GM10248 (cell line): Measurements from ENCODE around the gene SLC1A3.
"Not testable (repeated sequence)": the region's sequence is repeated elsewhere in the genome, so short reads cannot be mapped to it uniquely, and the experiment has no call there.

ENCODE experiments used
- CTCF ChIA-PET: fragments of 300-600 bp; sonication (Branson Sonifier 250); formaldehyde crosslinking; extraction: SDS; loops from one replicate; lab custom pipeline; 2021; ENCODE audit warnings: antibody characterized with exemption; lab: Yijun Ruan, JAX
- POLR2A ChIA-PET: fragments of 350-650 bp; sonication (Branson Sonifier 250); formaldehyde crosslinking; extraction: SDS; loops from one replicate; lab custom pipeline; 2020; ENCODE audit warnings: antibody characterized with exemption; lab: Yijun Ruan, JAX
- DNase-seq: peaks from one replicate; pipeline ENCODE4 v3.0.0; 2012; ENCODE audit errors: extremely low spot score
- TF ChIP-seq, protein P1 (sequence below): IDR thresholded peaks from 2 replicates; pipeline ENCODE4 v1.5.1; 2012; ENCODE audit warnings: mild to moderate bottlenecking, low read depth; ENCODE audit errors: extremely low read depth, missing control alignments, control extremely low read depth

The SLC1A3 gene

DNA sequence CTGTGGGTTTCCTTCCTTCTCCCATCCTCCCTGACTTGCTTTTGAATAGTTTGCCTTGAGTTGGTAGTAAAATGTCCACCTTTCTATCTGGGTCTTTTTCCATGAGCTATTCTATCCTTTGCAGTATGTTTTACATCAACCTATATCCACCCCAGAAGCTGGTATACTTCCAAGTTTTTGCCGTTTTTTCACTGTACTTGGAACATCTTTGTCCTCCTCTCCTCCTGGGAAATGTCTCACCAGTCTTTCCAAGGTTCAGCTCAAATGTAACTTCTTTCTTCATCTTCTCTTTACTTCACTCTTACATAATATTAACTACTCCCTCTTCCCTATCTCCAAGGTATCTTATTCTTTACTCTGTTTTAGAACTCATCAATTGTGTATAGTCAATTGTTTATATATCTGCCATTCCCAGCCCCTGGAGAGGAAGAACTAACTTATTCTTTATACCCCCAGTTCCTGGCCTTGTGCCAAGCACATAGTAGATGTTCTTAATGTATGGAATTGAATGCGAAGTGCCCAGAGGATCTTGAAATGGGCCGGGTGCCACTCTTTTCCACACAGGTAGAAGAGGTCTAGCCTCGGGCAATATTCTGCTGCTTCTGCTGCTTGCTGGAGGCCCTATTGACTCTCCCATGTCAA, 34.9 kb upstream of the SLC1A3 start:
- TF ChIP-seq, protein P1, sequence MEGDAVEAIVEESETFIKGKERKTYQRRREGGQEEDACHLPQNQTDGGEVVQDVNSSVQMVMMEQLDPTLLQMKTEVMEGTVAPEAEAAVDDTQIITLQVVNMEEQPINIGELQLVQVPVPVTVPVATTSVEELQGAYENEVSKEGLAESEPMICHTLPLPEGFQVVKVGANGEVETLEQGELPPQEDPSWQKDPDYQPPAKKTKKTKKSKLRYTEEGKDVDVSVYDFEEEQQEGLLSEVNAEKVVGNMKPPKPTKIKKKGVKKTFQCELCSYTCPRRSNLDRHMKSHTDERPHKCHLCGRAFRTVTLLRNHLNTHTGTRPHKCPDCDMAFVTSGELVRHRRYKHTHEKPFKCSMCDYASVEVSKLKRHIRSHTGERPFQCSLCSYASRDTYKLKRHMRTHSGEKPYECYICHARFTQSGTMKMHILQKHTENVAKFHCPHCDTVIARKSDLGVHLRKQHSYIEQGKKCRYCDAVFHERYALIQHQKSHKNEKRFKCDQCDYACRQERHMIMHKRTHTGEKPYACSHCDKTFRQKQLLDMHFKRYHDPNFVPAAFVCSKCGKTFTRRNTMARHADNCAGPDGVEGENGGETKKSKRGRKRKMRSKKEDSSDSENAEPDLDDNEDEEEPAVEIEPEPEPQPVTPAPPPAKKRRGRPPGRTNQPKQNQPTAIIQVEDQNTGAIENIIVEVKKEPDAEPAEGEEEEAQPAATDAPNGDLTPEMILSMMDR: no peak
- DNase-seq: no peak
- ChIA-PET CTCF (interaction anchor here (0.8 to 1.5 kb wide), 2 partner anchors 13 to 66 kb away, joined by 3 to 4 read pairs; no protein-coding TSS in a partner anchor), POLR2A (no interaction called here)

DNA sequence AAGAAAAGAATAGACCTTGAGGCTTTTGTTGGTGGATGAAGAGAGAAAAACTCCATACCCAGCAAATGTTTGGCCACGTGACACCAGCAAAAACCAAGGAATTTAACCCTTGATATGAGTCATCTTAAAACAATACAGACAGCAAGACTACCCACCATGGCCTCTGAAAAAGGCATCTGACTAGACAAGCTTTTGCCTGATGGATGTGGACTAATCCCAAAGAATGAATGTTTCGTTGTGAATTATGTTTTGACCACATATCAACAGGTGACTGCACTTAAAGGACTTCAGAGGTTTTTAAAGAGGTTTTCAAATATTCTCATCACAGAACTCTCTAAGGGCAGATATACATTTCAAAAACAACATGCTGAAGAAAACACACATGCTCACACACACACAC, 33.0 kb upstream of the SLC1A3 start:
- DNase-seq: no peak
- ChIA-PET POLR2A (no interaction called here), CTCF (no interaction called here)
- TF ChIP-seq, protein P1: no peak

DNA sequence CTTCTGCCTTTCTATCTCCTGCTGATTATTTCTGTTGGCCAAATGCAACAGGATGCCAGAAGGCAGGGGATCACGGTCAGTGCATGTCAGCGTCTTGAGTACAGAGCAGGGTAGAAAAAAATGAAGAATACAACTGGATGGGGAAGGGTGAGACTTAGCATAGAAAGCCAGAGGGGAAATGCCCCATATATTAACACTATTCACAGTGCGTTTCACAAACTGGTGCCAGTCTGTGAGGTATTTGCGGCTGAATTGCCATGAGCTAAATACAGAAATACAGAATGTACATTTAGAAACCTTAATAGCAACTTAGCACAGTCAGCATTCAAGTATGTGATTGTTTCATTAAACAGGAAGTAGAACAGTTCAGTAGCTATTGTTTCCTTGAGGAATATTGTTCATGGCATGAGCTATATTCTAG, 31.0 kb upstream of the SLC1A3 start:
- CTCF ChIA-PET: interaction anchor here (1.0 to 1.6 kb wide), 3 partner anchors 10 to 57 kb away, joined by 3 read pairs; no protein-coding TSS in a partner anchor
- no peak for DNase-seq
- POLR2A ChIA-PET: no interaction called here
- TF ChIP-seq, protein P1: no peak

DNA sequence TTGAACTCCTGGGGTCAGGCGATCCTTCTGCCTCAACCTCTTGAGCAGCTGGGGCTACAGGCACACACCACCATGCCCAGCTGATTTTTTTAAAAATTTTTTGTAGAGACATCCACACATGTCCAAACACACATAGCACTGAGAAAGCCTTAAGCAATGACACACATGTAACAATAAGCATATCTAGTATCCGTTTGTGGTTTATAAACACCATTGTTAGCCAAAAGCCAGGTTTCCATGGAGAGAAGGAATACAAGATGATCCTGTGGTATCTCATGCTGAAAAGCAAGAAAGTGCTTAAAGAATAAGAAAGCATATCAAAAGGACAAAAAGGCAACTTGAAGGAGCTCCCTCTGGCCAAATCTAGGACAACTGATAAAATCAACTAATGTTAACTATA, 29.7 kb upstream of the SLC1A3 start:
- TF ChIP-seq, protein P1: no peak
- no peak for DNase-seq
- ChIA-PET POLR2A (no interaction called here), CTCF (interaction anchor here (0.9 kb wide), 1 partner anchor 22 kb away, joined by 4 read pairs; no protein-coding TSS in a partner anchor)

DNA sequence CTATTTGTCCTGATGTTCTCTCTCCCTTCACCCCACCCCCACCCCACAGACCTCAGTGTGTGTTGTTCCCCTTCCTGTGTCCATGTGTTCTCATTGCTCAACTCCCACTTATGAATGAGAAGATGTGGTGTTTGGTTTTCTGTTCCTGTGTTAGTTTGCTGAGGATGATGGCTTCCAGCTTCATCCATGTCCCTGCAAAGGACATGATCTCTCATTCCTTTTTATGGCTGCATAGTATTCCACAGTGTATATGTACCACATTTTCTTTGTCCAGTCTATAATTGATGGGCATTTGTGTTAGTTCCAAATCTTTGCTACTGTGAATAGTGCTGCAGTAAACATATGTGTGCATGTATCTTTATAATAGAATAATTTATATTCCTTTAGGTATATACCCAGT, 26.5 kb upstream of the SLC1A3 start:
- CTCF ChIA-PET, DNase-seq, POLR2A ChIA-PET: not testable (repeated sequence)

DNA sequence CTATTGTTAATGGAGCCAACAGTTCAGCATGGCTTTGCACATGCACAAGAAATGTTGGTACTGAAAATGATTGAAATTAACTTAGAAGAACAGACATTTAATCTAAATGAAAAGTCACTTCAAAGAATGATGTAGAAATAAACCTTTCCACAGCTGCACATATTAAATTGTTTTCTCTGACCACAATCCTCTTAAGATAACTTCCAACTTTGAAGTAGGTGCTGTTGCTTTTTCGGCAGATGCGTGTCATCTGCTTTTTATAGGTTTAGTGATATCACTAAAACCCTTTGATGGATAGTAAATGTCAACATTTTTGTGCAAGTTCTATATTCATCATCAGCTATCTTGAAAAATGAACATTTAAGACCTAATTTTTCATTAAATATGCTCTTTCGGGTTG, 25.3 kb upstream of the SLC1A3 start:
- no peak for DNase-seq
- TF ChIP-seq, protein P1: no peak
- CTCF ChIA-PET: interaction anchor here (0.8 kb wide), 1 partner anchor 110 kb away, joined by 3 read pairs; no protein-coding TSS in a partner anchor
- POLR2A ChIA-PET: no interaction called here
